Karpas-422 (cell line): Measurements from ENCODE around the gene DYSF. TPM values are rescaled to one million over a fixed set of nuclear protein-coding genes. Genes with fewer than 3 reads are reported as not detected.

Experiments used
- total RNA-seq: library from RNA; depleted of rRNA; stranded (reverse); fragments of >200 nt; shearing (Covaris generic); gene quantifications from 2 replicates; pipeline ENCODE4 v1.2.3, GENCODE V29; 2014; ENCODE audit warnings: low replicate concordance; rRNA removed

The DYSF gene
- total RNA-seq, 1 experiment from 2014 or later, result not detected

Other genes with a start within 250 kb of the DYSF start
- 2.6 and 5.6 TPM in 2 replicates for gene PAIP2B, start 226.5 kb upstream of the DYSF start, total RNA-seq
- gene ZNF638, start 121.8 kb upstream of the DYSF start, total RNA-seq, result 232 and 317 TPM in 2 replicates